Activated CD8-positive, alpha-beta memory T cell treated with anti-CD3 and anti-CD28 coated beads, Interleukin-2, amount 50 U/mL, for 24 hours (primary cell): Measurements from ENCODE around the gene KLHL6.
"Not testable (repeated sequence)": the region's sequence is repeated elsewhere in the genome, so short reads cannot be mapped to it uniquely, and the experiment has no call there.

Experiments
- DNase-seq: peaks from one replicate; pipeline ENCODE4 v3.0.0-alpha.2; 2020; ENCODE audit errors: extremely low read depth

Gene KLHL6

GRCh38 chr3:183448369-183449128 lies 107.0 kb downstream of the KLHL6 start:
- DNase-seq, result no peak

DNA sequence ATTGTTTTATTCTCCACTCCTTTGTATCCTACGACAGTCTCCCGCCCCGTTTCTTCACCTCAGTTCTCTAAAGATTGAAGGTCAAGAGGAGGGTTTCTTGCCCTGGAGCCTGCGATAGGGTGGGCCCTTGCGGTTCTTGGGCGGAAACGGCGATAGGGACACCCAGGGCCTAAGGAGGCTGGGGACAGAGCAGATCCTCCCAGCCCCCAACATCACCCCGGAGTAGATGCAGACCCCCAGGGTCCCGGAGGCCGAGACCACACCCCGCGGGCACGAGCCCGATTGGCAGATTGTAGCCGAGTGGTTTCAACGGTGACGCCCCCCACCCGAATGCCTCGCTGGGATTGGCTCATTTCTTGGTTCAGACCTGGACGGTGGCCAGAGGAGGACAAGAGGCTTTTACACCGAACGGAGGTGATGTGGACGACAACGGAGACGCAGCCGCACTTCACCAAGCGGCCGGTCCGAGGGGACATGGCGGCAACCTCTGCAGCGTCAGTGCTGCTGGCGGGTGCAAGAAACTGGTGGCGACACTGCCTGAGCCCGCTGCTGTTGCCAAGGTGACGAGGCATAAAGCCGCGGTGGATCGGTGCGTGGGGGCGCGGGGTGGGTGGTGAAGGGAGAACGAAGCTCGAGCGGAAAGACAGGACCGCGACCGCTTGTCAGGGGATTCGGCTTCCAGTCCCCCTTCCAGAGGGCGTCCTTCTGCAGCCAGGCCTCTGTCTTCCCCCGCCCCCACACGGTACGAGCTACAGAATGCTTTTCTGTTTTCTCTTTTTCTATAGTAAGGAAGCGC lies 108.1 kb downstream of the KLHL6 start:
- DNase-seq, result peak; percentile 43

- DNase-seq, result no peak
Measured at GRCh38 chr3:183446838-183447205, 108.7 kb downstream of the KLHL6 start.

DNA sequence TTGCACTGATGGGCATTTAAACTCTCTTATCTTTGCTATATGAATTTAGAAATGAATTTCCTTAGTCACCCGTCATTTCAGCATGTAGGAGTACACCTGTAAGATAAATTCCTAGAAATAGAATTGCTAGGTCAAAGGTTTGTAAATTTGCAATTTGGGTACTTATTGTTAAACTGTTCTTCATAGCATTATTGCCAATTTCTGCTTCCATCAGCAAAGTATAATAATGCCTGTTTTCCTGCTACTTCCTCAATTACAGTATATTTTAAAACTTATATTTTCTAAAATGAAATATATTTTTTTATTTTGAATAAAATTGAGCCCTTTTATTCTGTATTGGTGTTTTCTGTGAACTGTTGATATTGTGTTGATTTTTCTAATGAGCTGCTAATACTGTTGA lies 110.8 kb downstream of the KLHL6 start:
- no peak for DNase-seq

GRCh38 chr3:183443395-183444385 lies 111.8 kb downstream of the KLHL6 start:
- no peak for DNase-seq

GRCh38 chr3:183442994-183443393 lies 112.5 kb downstream of the KLHL6 start:
- no peak for DNase-seq

GRCh38 chr3:183440521-183440920 lies 115.0 kb downstream of the KLHL6 start:
- not testable (repeated sequence) for DNase-seq

- no peak for DNase-seq
Measured at GRCh38 chr3:183439515-183439914, 116.0 kb downstream of the KLHL6 start.

DNA sequence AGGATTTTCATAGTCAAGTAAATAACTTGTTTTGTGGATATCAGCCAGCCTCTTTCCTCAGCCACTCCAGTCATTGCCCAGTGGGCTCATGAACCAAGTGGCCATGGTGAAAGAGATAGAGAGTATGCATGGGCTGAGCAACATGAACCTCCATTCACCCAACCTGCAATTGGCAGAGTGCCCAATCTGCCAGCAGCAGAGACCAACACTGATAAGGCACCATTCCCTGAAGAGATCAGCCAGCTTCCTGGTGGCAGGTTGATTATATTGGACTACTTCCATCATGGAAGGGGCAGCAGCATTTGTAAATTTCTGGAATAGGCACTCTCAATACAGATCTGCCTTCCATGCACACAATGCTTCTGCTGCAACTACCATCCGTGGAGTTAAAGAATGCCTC lies 116.8 kb downstream of the KLHL6 start:
- DNase-seq, result no peak

DNA sequence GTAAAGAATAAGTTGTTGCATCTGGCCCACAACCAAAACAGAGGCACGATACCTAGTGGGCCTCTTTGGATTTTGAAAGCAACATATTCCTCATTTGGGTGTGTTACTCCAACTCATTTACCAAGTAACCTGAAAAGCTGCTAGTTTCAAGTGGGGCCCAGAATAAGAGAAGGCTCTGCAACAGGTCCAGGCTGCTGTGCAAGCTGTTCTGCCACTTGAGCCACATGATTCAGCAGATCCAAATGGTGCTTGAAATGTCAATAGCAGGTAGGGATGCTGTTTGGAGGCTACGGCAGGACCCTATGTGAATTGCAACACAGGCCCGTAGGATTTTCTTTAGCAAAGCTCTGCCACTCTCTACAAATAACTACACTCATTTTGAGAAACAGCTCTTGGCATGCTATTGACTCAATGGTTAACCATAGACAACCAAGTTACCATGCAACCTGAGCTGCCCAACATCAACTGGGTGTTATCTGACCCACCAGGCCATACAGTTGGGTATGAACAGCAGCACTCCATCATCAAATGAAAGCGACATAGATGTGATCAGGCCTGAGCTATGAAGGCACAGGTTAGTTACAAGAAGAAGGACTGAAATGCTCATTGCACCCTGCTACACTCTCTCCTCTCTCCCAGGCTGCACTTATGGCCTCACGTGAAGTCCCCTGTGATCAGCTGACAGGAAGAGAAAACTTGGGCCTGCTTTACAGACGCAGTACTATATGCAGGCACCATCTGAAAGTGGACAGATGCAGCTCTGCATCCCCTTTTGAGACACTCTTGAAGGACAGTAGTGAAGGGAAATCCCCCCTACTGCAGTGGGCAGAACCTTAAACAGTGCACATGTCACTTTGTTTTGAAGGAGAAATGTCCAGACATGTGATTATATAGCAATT lies 117.6 kb downstream of the KLHL6 start:
- DNase-seq, result no peak
